ENCODE data around the gene CDH23. TPM values are rescaled to one million over a fixed set of nuclear protein-coding genes. Genes with fewer than 3 reads are reported as not detected.

Gene CDH23
- total RNA-seq, 2 experiments from 2014 or later = 3.7 to 5.3 TPM

DNA sequence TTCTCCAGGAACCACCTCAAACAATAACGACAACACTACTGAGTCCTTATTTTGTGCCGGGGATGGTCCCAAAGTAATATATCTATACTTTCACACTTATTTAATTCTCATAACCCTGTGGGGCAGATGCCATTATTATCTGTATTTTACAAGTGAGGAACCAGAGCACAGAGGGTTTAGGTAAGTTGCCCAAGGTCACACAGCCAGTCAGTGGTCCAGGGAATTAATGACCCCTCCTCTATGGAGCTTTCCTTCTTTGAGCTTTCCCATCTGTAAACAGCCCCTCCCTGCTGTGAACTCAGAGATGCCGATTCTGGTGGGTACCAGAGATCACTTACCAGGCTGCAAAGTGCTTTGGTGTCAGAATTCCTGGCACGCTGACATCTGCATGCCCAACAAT, 217.2 kb downstream of the CDH23 start:
- no peaks in the 10 kb centered on the region for H3K9me3 Mint-ChIP-seq
- DNase-seq (no peak), ATAC-seq (ENCODE audit: low read depth) (no peak)
- H3K4me3 Mint-ChIP-seq = no peak overlapping the region
- POLR2A ChIA-PET = no interaction called here
- peaks cover 4% of the 10 kb centered on the region for H3K27me3 Mint-ChIP-seq
- no peak overlapping the region for H3K27ac Mint-ChIP-seq
- no peaks in the 10 kb centered on the region for H3K36me3 Mint-ChIP-seq
- peaks cover 2% of the 10 kb centered on the region for H3K4me1 Mint-ChIP-seq

DNA sequence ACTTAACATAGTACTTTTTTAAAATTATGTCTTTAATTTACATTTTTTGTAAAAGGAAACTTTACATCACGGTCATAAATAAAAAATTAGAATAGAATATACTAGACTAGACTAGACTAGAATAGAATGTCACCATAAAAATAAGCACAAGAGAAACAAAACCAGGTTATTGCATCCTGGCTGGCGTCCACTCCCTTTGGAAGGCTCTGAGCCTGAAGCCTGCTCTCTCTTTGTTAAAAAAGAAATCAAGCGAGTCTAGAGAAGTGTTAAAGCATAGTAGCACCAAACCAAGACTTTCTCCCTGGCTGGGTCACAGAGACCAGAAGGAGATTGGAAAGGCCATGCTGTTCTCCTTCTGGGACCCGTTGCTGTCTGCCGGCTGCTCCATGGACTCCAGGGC, 218.2 kb downstream of the CDH23 start:
- no peaks in the 10 kb centered on the region for H3K9me3 Mint-ChIP-seq
- H3K4me1 Mint-ChIP-seq = peaks cover 2% of the 10 kb centered on the region
- no peaks in the 10 kb centered on the region for H3K36me3 Mint-ChIP-seq
- H3K27me3 Mint-ChIP-seq = peaks cover 4% of the 10 kb centered on the region
- POLR2A ChIA-PET = no interaction called here
- no peak overlapping the region for H3K4me3 Mint-ChIP-seq
- no peak overlapping the region for H3K27ac Mint-ChIP-seq
- ATAC-seq (ENCODE audit: low read depth) (no peak), DNase-seq (no peak)

DNA sequence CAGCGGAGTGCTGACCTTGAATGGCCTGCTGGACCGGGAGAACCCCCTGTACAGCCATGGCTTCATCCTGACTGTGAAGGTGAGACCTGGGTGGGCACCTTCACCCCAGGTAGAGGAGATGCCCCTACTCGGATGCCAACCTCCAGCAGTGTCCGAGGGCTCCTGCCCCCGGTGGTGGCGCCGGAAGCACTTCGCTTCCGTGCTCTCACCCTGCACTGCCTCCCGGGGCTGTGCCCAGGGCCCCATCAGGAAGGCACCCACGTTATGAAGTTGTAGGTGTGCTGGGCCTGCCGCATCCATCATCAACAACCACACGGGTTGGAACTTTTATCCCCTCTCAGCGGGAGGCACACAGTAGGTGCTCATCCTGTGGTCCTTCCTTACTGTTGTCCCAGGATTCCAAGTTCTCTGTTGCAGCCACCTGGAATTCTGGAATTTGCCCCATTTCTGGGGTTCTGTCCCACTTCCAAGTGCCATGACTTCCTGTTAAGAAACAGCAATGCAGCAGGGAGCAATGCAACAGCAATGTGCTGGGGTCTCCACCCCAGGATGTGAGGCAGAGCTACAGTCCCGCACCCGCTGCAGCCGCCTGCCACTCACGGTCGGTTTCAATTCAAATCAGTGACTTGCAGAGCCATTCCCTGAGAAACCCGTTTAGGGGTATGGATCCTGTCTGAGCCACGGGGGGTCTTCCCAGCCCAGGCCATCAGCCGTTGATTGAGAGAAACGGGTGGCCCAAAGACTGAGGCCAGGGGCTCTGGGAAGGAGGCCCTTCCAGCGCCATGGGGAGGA, 219.0 kb downstream of the CDH23 start:
- DNase-seq (no peak), ATAC-seq (ENCODE audit: low read depth) (no peak)
- POLR2A ChIA-PET = no interaction called here
- Mint-ChIP-seq H3K27ac (no peak overlapping the region), H3K4me1 (peaks cover 2% of the 10 kb centered on the region), H3K36me3 (no peaks in the 10 kb centered on the region), H3K4me3 (no peak overlapping the region), H3K9me3 (no peaks in the 10 kb centered on the region), H3K27me3 (peaks cover 4% of the 10 kb centered on the region)

DNA sequence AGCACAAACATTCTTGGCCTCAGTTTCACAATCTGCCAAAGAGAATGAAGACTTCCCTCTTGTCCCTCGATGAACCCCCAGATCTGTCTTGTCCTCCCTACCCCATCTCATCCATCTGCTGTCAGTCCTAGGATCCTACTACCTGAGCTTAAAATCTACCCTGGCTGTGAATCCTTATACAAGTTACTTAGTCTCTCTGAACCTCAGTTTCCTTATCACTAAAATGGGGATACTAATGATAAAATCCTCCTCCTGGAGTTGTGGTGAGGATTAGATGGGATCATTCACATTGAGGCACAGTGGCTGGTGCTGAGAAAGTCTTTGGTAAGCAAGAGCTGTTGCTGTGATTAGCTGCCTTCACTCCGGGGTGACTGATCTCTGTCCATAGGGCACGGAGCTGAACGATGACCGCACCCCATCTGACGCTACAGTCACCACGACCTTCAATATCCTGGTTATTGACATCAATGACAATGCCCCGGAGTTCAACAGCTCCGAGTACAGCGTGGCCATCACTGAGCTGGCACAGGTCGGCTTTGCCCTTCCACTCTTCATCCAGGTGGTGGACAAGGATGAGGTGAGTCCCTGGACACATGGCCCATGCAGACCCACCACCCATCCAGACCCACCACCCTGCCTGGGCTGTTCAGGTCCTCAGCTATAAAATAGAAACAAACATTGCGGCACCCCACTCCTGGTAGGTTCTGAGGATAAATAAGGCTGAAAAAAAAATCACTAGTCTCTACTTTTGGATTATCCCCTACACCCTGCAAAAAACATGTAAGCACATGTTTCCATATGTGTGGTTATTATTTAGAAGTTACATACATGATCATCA, 220.3 kb downstream of the CDH23 start:
- H3K36me3 Mint-ChIP-seq = no peaks in the 10 kb centered on the region
- no peak for DNase-seq
- POLR2A ChIA-PET = no interaction called here
- no peak overlapping the region for H3K4me3 Mint-ChIP-seq
- no peaks in the 10 kb centered on the region for H3K9me3 Mint-ChIP-seq
- H3K27ac Mint-ChIP-seq = no peak overlapping the region
- ATAC-seq (ENCODE audit: low read depth) = no peak
- peaks cover 4% of the 10 kb centered on the region for H3K27me3 Mint-ChIP-seq
- H3K4me1 Mint-ChIP-seq = peaks cover 1% of the 10 kb centered on the region

DNA sequence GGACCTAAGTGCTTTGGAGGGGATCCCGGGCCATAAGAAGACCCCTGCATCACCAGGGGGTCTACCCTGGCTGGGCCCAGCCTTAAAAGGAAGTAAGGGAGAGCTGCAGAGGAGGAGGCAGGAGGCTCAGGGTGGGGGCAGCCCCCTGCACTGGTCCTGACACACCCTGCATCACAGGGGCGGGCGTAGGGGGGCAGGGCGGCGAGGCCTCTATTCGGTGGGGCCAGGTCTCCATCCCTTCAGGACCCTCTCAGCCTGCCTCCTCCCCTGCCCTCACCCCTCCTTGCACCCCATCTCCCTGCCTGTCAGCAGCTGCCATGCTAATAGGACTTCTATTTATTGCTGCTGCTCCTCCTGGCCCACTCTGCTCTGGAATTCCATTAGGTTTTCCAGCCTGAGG, 221.5 kb downstream of the CDH23 start:
- Mint-ChIP-seq H3K27me3 (peaks cover 6% of the 10 kb centered on the region), H3K4me3 (no peak overlapping the region), H3K27ac (no peak overlapping the region), H3K9me3 (no peaks in the 10 kb centered on the region), H3K4me1 (peaks cover 3% of the 10 kb centered on the region), H3K36me3 (no peaks in the 10 kb centered on the region)
- ATAC-seq (ENCODE audit: low read depth) = no peak
- POLR2A ChIA-PET = no interaction called here
- no peak for DNase-seq

DNA sequence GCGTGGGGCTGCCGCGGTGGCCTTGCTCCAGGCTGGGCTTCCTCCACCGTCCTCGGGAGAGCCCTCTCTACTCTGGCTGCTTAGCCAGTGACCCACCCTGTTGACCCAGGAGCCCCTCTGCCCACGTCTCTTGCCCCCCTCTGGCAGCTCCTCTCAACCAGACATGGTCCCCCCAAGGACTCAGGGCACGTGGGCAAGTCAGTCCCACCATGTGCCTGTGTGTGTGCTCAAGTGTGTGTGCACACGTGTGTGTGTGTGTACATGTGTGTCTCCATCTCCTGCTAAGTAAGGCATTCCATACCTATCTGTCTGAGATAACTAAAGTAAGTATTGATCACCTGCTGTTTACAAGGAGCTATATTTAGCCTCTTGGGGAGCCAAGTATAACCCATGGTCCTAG, 221.9 kb downstream of the CDH23 start:
- H3K36me3 Mint-ChIP-seq = no peaks in the 10 kb centered on the region
- DNase-seq = no peak
- POLR2A ChIA-PET = no interaction called here
- H3K27me3 Mint-ChIP-seq = peaks cover 6% of the 10 kb centered on the region
- peaks cover 4% of the 10 kb centered on the region for H3K4me1 Mint-ChIP-seq
- H3K9me3 Mint-ChIP-seq = no peaks in the 10 kb centered on the region
- H3K27ac Mint-ChIP-seq = no peak overlapping the region
- H3K4me3 Mint-ChIP-seq = no peak overlapping the region
- no peak for ATAC-seq (ENCODE audit: low read depth)

DNA sequence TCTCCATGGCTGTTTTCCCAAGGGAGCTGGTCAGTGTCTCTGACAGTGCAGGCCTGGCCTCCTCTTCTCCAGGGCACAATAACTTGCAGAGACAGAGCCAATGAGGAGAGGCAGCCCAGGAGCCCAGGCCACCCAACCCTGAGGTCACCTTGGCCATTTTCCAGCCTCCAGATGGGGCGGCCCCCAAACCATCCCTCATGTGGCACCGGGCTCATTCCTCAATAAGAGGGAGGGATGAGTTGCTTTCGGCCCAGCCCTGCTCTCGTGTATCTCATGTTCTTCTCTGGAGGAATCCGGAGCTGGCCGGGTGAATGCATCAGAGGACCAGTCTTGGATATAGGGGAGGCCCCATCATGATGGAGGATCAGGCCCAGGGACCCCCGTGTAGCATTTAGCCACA, 223.9 kb downstream of the CDH23 start:
- no peak for ATAC-seq (ENCODE audit: low read depth)
- POLR2A ChIA-PET = no interaction called here
- Mint-ChIP-seq H3K27ac (no peak overlapping the region), H3K4me3 (no peak overlapping the region), H3K36me3 (no peaks in the 10 kb centered on the region), H3K4me1 (peaks cover 4% of the 10 kb centered on the region), H3K27me3 (peaks cover 6% of the 10 kb centered on the region), H3K9me3 (no peaks in the 10 kb centered on the region)
- DNase-seq = no peak

DNA sequence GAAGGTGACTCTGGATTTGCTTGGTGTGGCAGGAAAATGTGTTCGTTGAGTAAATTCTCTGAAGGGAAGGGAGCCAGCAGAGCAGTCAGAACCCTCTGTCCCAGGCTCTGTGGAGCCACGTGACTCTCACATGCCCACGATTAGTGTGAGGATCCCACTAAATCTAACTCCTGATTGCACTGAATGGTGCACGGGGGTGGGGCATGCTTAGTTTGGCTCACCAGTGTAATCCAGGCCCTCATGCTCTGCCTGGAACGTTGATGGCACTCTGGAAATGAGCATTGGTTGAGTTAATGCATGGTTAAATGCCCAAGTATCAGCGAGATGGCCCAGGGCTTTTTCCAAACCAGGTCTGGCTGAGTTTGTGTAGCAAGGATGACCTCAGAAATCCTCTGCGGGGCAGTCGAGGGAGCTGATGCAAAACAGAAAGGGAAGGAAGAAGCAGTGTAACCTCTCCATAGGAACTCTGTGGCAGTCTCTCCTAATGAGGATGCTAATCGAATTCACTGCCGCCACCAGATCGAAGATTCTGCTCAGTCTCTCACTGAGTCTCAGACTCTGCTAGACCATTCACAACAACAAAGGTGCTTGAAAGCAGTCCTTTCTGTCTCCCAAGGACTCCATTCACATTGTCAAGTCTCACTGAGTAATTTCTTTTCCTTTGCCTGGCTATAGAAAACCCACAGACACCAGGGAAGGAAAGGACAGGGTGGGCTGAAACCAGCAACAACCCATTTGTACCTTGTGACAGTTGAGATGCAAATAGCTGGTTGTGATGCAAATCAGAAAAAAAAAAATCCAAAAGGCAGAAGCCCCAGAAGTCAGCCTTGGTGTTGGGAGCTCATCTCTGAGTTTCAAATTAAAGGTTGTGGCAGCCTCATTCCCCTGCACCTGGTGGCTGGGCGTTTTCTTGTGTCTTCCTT, 224.8 kb downstream of the CDH23 start:
- DNase-seq (no peak), ATAC-seq (ENCODE audit: low read depth) (no peak)
- H3K36me3 Mint-ChIP-seq = no peaks in the 10 kb centered on the region
- no peaks in the 10 kb centered on the region for H3K9me3 Mint-ChIP-seq
- peaks cover 6% of the 10 kb centered on the region for H3K27me3 Mint-ChIP-seq
- H3K4me3 Mint-ChIP-seq = no peak overlapping the region
- POLR2A ChIA-PET = interaction anchor here (0.9 kb wide), 1 partner anchor 10 kb away, joined by 3 read pairs; no protein-coding TSS in a partner anchor
- peaks cover 4% of the 10 kb centered on the region for H3K4me1 Mint-ChIP-seq
- no peak overlapping the region for H3K27ac Mint-ChIP-seq

DNA sequence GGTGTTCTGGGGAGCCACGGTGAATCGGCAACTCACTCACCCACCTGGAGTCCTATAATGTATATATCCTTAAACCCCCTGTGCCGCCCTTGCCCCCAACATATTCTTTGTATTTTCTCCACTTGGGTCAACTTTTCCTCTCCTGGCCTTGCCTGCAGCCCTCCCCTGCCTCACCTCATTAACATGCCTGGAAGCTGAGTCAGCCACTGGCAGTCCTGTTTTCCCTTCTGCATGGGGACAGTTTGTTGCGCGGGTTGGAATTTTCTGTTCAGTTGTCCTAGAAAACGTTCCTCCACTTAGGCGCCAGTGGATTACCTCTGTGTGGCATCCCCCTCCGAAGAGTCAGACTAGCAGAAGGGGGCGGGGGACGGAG, 225.4 kb downstream of the CDH23 start:
- Mint-ChIP-seq H3K27ac (no peak overlapping the region), H3K4me3 (no peak overlapping the region), H3K9me3 (no peaks in the 10 kb centered on the region), H3K36me3 (no peaks in the 10 kb centered on the region), H3K27me3 (peaks cover 8% of the 10 kb centered on the region), H3K4me1 (peaks cover 4% of the 10 kb centered on the region)
- POLR2A ChIA-PET = interaction anchor here (0.9 kb wide), 1 partner anchor 10 kb away, joined by 3 read pairs; no protein-coding TSS in a partner anchor
- ATAC-seq (ENCODE audit: low read depth) (no peak), DNase-seq (no peak)

DNA sequence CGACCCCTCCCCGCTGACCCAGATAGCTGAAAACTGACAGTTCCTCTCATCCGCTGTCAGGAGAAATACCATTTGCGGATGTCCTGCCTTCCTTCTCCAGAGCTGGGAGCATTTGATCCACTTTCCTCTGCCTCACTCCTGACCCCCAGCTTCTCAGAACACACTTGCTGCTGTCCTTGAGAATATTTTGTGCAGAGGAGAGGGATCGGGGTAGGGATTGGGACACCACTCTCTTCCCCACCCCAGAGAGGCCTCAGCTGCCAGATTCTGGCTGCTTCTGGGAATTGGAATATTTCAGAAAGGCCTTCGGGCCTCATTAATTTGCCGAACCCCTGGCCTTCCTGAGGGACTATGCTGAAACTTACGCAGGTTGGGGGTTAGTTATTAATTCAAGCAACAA, 225.9 kb downstream of the CDH23 start:
- Mint-ChIP-seq H3K27ac (no peak overlapping the region), H3K4me3 (no peak overlapping the region), H3K9me3 (no peaks in the 10 kb centered on the region), H3K36me3 (no peaks in the 10 kb centered on the region), H3K4me1 (peaks cover 4% of the 10 kb centered on the region), H3K27me3 (peaks cover 10% of the 10 kb centered on the region)
- ATAC-seq (ENCODE audit: low read depth) (no peak), DNase-seq (no peak)
- POLR2A ChIA-PET = interaction anchor here (0.9 kb wide), 1 partner anchor 11 kb away, joined by 3 read pairs; no protein-coding TSS in a partner anchor

DNA sequence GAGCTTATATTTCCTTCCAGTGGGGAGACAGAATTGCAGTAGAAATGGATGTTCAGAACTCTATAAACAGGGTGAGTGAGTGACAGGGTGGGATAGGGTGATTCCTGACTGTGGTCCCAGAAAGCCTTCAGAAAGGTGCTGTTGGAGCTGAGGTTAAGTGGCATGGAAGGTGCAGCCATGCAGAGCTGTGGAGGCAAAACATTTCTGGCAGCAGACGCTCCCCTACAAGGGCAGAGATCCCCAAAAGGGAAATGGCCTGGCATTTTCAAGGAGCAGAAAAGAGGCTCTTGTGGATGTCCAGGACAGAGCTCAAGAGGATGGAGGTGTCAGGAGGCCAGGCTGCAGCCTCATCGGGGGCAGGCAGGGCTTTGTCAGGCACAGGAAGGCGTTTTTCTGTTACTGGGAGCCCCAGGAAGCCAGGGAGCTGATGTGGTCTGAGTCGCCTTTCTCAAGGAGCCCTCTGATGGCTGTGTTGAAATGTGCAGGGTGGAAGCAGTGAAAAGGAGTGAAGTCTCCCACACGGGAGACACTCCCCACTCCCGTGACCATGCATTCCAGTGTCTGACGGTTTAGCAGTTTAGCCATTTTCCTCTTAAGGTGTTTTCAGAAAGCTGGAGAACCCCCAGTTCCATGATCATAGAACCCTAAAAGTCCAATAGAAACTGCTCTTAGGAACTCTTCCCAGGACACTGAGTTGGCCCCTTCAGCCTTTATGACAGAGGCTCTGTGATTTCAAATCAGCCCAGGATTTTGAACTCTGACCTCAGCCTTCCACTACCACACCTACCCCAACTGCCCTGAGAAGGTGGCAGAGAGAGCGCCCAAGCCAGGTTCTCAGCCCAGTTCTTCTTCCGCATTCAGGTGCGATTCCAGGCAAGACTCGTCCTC, 226.6 kb downstream of the CDH23 start:
- H3K27ac Mint-ChIP-seq = no peak overlapping the region
- peaks cover 4% of the 10 kb centered on the region for H3K4me1 Mint-ChIP-seq
- no peaks in the 10 kb centered on the region for H3K36me3 Mint-ChIP-seq
- peaks cover 10% of the 10 kb centered on the region for H3K27me3 Mint-ChIP-seq
- no peak for DNase-seq
- ATAC-seq (ENCODE audit: low read depth) = peak; percentile 55
- H3K9me3 Mint-ChIP-seq = no peaks in the 10 kb centered on the region
- no peak overlapping the region for H3K4me3 Mint-ChIP-seq
- POLR2A ChIA-PET = no interaction called here

DNA sequence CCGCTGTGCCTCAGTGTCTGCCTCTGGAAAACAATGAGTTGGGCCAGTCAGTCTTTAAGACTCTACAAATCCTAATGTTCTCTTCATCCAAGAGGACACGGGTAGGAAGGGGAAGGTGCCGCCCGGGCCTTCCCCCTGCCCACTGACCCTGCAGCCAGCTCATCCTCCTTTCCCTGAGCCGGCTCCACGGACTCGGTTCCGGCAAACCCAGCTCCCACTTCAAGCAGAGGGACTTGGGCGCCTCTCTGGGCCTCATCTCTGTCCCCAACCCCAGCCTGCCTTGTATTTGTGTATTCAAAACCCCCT, 227.2 kb downstream of the CDH23 start:
- POLR2A ChIA-PET = no interaction called here
- no peaks in the 10 kb centered on the region for H3K36me3 Mint-ChIP-seq
- no peak for DNase-seq
- peaks cover 4% of the 10 kb centered on the region for H3K4me1 Mint-ChIP-seq
- no peak for ATAC-seq (ENCODE audit: low read depth)
- no peak overlapping the region for H3K4me3 Mint-ChIP-seq
- no peak overlapping the region for H3K27ac Mint-ChIP-seq
- H3K27me3 Mint-ChIP-seq = peaks cover 10% of the 10 kb centered on the region
- no peaks in the 10 kb centered on the region for H3K9me3 Mint-ChIP-seq

Measured in activated naive CD8-positive, alpha-beta T cell treated with anti-CD3 and anti-CD28 coated beads, Interleukin-2, amount 10 ng/mL, durations not matched to agents 7 days and 5 days (primary cell).